Stimulated activated naive CD8-positive, alpha-beta T cell treated with anti-CD3 and anti-CD28 coated beads, Interleukin-15, Interleukin-2, amounts not matched to agents 100 ng/mL and 50 ng/mL, for 24 hours (primary cell): ENCODE results near the gene PHF2.
A peak's percentile ranks its signal among the peaks of the same experiment; 100 is the strongest.

Experiments used
- H3K27ac Mint-ChIP-seq: one replicate; pipeline ENCODE4 v1.8.0; 2021; ENCODE audit warnings: mild to moderate bottlenecking, mixed read lengths
- H3K27me3 Mint-ChIP-seq: one replicate; pipeline ENCODE4 v1.8.0; 2021; ENCODE audit warnings: mixed read lengths
- H3K36me3 Mint-ChIP-seq: one replicate; pipeline ENCODE4 v1.8.0; 2021; ENCODE audit warnings: low read depth, mixed read lengths
- H3K4me1 Mint-ChIP-seq: one replicate; pipeline ENCODE4 v1.8.0; 2021; ENCODE audit warnings: low read depth, mixed read lengths
- H3K4me3 Mint-ChIP-seq: one replicate; pipeline ENCODE4 v1.8.0; 2021; ENCODE audit warnings: mild to moderate bottlenecking, mixed read lengths
- H3K9me3 Mint-ChIP-seq: one replicate; pipeline ENCODE4 v1.8.0; 2021; ENCODE audit warnings: mixed read lengths

The PHF2 gene

DNA sequence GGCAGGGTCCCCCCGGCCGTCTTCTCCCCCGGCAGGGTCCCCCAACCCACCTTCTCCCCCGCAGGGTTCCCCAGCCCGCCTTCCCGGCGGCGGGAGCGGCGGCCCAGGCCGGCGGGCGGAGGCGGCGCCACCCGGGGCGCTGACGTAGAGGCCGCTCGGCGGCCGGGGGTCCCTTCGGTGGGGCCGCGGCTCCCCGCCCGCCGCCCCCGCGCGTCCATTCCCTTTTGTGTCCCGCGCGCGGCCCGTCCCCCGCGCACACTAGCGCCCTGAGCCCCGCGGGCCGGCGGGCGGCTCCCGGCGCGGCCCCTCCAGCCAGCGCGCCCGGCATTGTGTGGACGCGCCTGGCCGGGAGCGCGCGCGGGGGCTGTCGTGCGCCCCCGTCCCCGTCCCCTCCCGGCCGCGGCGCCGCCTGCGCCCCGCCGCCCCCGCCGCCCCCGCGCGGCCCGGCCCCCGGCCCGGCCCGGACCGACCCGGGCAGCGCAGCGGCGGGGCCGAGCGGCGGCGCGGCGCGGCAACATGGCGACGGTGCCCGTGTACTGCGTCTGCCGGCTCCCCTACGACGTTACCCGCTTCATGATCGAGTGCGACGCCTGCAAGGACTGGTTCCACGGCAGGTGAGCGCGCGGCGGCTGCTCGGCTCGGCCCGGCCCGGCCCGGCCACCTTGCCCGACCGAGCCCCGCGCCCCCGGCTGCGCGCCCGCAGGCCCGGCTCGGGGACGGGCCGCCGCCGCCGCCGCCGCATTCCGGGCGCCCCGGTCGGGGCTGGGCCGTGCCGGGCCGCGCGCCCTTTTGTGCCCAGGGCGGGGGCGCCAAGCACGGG lies at the start of gene PHF2:
Gene PHF2, plus strand, starts transcription at position 327 of the 820 bp plus-strand sequence. Its CDS starts 190 bp downstream, at position 517.
- H3K36me3 Mint-ChIP-seq: no peaks in the 10 kb centered on the region
- peak within 1 kb of the TSS; percentile 89 for H3K4me3 Mint-ChIP-seq
- H3K4me1 Mint-ChIP-seq: peaks cover 27% of the 10 kb centered on the region
- H3K9me3 Mint-ChIP-seq: no peaks in the 10 kb centered on the region
- no peaks in the 10 kb centered on the region for H3K27me3 Mint-ChIP-seq
- H3K27ac Mint-ChIP-seq: peak within 1 kb of the TSS; percentile 90

DNA sequence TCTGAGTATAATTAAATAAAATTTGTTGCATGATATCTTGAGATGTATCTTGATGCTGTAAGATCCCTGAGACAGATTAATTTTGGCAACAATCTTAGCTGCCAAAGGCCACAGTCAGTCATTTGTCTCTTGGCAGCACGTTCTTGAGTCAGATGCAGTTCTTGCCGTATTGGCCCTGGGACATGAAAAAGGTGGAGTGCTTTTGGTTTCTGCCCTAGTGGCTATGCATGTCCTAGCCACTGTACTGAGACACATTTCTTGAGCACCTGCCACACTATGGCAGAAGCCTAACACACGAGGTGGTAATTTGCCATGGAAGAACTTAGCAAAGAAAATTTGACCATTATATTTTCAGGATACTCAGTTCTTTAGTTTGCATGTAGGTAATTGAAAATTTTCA lies 45.0 kb upstream of the PHF2 start:
- H3K4me3 Mint-ChIP-seq: no peak overlapping the region
- H3K27me3 Mint-ChIP-seq: no peaks in the 10 kb centered on the region
- H3K27ac Mint-ChIP-seq: no peak overlapping the region
- peaks cover 91% of the 10 kb centered on the region for H3K36me3 Mint-ChIP-seq
- H3K9me3 Mint-ChIP-seq: no peaks in the 10 kb centered on the region
- no peaks in the 10 kb centered on the region for H3K4me1 Mint-ChIP-seq

DNA sequence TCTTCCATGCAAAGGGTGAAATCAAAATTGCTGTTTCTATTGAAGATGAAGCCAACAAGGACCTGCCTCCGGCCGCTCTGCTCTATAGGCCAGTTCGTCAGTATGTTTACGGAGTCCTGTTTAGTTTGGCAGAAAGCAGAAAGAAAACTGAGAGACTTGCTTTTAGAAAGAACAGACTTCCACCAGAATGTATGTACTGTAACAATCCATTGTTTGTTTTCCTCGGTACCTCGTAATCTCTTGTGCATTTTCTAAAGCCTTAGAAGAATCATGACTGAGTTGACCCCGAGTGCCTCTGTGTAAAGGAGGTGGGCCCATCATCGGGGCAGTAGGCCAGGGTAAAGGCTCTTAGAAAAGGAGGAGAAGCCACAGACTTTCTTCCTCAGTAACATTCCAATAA lies 44.2 kb upstream of the PHF2 start:
- no peak overlapping the region for H3K4me3 Mint-ChIP-seq
- no peaks in the 10 kb centered on the region for H3K27me3 Mint-ChIP-seq
- H3K9me3 Mint-ChIP-seq: no peaks in the 10 kb centered on the region
- H3K36me3 Mint-ChIP-seq: peaks cover 83% of the 10 kb centered on the region
- no peak overlapping the region for H3K27ac Mint-ChIP-seq
- no peaks in the 10 kb centered on the region for H3K4me1 Mint-ChIP-seq

DNA sequence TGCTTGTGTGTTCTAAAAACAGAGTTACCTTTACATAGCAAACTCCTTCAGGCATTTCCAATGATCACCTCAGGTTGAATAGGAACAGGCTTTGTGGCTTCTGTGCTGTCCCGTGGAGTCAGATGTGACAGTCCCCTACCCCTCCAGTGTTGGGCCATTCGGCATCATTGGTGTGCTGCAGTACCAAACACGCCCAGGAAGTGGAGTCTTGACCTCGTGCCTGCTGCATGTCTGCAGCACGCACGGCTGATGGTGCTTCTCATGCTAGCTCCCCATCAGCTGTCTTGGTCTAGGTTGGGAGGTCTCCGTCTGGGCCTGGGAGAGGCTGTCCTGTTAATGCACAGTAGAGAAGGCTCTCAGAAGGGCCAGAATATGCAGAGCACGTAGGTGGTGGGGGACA lies 42.5 kb upstream of the PHF2 start:
- Mint-ChIP-seq H3K4me1 (no peaks in the 10 kb centered on the region), H3K4me3 (no peak overlapping the region), H3K36me3 (peaks cover 78% of the 10 kb centered on the region), H3K27me3 (no peaks in the 10 kb centered on the region), H3K27ac (peak overlapping the region; percentile 22), H3K9me3 (no peaks in the 10 kb centered on the region)

DNA sequence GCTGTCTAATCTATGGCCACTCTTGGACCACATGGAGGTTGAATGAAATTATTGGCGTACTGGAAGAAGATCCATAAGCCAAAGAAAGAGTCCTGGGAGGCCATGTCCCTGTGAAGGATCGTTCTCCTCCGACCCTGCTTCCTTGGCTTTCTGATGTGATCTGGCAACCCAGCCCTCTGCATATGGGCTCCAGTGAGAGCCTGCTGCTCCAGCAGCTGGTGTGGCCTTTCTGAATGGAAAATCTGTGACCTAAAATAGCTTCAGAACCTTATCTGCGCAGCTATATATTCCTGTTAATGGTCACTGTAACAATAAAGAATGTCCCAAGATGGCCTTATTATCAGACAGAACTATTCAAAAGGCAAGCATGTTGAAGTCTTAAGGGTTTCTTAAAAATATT lies 40.2 kb upstream of the PHF2 start:
- no peaks in the 10 kb centered on the region for H3K9me3 Mint-ChIP-seq
- H3K4me3 Mint-ChIP-seq: no peak overlapping the region
- no peak overlapping the region for H3K27ac Mint-ChIP-seq
- peaks cover 68% of the 10 kb centered on the region for H3K36me3 Mint-ChIP-seq
- H3K4me1 Mint-ChIP-seq: no peaks in the 10 kb centered on the region
- H3K27me3 Mint-ChIP-seq: no peaks in the 10 kb centered on the region

DNA sequence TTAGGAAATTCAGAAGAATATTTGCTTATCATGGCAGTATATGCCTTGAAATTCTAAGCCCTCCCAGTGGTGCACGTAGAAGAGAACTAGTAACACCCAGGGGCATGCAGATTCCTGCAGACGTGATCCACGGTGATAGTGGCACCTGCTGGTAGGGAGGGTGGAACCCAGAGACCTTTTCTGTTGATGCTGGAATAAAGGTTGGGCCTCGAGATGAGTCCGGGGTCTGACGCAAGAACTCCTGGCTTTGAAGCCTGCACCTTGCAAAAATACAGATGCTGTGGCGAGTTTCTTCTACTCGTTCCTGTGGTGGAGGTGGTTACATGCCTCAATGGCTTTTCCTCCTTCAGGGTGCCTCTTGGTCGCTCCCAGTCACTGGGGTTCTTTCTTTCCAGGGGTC lies 39.5 kb upstream of the PHF2 start:
- H3K27me3 Mint-ChIP-seq: no peaks in the 10 kb centered on the region
- H3K9me3 Mint-ChIP-seq: no peaks in the 10 kb centered on the region
- no peak overlapping the region for H3K27ac Mint-ChIP-seq
- no peaks in the 10 kb centered on the region for H3K4me1 Mint-ChIP-seq
- H3K4me3 Mint-ChIP-seq: no peak overlapping the region
- H3K36me3 Mint-ChIP-seq: peaks cover 65% of the 10 kb centered on the region

DNA sequence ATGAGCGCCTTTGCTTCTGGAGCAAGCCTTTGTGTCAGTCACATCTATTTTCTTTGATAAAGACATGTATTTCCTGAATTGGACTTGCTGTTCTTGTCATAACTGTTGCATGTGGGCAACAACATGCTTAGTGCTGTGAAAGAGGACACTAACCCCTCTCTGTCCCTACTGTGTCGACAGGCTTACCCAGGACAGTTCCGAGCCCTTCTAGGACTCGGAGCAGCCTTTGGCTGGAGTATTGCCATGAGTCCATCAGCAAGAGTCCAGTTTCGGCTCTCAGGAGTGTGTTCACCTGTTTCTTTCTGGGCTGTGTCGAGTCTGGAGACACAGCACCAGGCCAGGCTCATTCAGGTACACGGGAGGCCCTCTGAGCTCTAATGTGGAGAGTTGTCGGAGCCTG lies 36.1 kb upstream of the PHF2 start:
- H3K4me3 Mint-ChIP-seq: no peak overlapping the region
- no peak overlapping the region for H3K27ac Mint-ChIP-seq
- H3K4me1 Mint-ChIP-seq: no peaks in the 10 kb centered on the region
- no peaks in the 10 kb centered on the region for H3K9me3 Mint-ChIP-seq
- H3K36me3 Mint-ChIP-seq: peaks cover 50% of the 10 kb centered on the region
- H3K27me3 Mint-ChIP-seq: no peaks in the 10 kb centered on the region

DNA sequence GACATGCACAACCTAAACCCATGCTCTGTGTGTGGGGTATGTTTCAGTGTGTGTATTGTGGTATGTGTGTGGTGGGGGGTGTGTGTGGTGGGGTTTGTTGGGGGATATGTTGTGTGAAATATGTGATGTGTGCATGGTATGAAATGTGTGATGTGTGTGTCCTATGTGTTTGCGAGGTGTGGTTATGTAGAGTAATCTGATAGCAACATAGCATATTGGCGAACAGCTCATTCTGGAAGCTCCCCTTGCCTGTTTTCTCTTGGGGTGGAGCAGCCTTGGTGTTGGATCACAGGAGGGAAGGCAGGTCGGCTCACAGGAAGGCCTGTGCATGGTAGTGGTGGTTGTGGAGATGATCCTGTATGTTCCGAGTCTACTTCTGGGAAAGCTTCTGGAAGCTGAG lies 35.4 kb upstream of the PHF2 start:
- no peak overlapping the region for H3K4me3 Mint-ChIP-seq
- no peaks in the 10 kb centered on the region for H3K27me3 Mint-ChIP-seq
- peaks cover 45% of the 10 kb centered on the region for H3K36me3 Mint-ChIP-seq
- no peaks in the 10 kb centered on the region for H3K9me3 Mint-ChIP-seq
- no peaks in the 10 kb centered on the region for H3K4me1 Mint-ChIP-seq
- no peak overlapping the region for H3K27ac Mint-ChIP-seq

DNA sequence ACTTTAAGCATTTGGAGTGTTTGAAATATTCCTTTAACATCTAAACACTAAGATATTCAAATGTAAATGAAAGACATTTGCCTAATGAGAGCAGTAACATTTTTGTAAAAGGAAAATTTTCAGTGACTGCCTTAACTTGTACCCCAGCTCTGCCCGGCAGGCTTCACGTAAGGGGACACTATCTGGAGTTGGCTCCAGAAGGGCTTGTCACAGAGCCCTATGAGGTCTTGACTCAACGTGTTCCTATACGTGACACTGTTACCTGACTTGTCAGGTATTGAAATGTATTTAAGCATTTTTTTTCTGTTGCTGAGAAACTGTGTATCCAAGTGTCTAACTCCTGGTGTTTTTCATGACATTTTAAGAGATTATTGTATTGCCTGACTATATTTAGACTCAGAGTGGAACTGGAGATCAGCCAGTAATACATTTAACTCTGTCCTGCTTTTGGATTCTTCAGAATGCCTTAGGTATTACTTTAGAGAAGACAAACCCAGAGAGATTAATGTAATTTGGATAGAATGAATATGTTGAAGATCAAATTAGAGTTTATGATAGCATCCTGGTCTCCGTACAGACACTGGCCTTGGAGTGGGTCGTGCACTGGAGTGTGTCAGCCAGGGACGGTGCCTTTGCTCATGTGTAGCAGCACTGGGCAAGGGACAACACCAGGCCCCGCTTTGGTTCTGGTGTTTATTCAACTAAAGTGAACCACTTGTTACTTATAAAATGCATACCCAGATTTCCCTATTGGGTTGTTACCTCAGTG lies 34.6 kb upstream of the PHF2 start:
- Mint-ChIP-seq H3K9me3 (no peaks in the 10 kb centered on the region), H3K36me3 (peaks cover 49% of the 10 kb centered on the region), H3K4me1 (no peaks in the 10 kb centered on the region), H3K27me3 (no peaks in the 10 kb centered on the region), H3K4me3 (no peak overlapping the region), H3K27ac (no peak overlapping the region)

DNA sequence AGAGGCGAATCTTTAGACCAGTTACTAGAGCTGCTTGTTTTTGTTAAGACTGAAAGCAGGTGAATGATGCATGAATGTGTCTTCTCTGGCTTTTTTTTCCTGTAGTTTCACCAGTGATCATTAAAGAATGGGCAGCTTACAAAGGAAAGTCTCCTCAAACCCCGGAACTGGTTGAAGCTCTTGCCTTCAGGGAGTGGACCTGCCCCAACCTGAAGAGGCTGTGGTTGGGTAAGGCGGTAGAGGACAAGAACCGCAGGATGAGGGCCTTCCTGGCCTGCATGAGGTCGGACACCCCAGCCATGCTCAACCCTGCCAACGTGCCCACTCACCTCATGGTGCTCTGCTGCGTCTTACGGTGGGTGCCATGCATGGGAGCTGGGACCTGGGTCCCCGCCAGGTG lies 33.3 kb upstream of the PHF2 start:
- Mint-ChIP-seq H3K36me3 (peaks cover 56% of the 10 kb centered on the region), H3K4me3 (no peak overlapping the region), H3K4me1 (no peaks in the 10 kb centered on the region), H3K27ac (no peak overlapping the region), H3K27me3 (no peaks in the 10 kb centered on the region), H3K9me3 (no peaks in the 10 kb centered on the region)

DNA sequence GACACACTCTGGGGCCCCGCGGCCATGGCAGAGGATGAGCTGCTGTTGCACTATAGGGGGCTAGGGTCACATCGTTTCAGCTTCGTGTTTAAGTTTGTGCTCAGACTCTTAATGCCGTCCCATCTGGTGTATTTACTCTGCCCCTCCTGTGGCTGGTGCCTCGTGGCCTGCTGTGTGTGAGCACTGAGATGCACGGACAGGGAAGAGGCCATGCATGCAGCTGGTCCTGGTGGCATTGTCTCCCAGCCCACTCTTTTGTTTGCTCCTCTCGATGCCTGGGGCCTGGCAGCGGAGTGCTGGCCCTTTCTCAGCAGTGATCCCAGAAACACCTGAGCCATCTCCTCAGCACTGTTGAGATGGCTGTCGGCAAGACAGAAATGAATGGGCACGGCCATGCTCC lies 30.0 kb upstream of the PHF2 start:
- Mint-ChIP-seq H3K4me1 (no peaks in the 10 kb centered on the region), H3K36me3 (peaks cover 62% of the 10 kb centered on the region), H3K27ac (no peak overlapping the region)

DNA sequence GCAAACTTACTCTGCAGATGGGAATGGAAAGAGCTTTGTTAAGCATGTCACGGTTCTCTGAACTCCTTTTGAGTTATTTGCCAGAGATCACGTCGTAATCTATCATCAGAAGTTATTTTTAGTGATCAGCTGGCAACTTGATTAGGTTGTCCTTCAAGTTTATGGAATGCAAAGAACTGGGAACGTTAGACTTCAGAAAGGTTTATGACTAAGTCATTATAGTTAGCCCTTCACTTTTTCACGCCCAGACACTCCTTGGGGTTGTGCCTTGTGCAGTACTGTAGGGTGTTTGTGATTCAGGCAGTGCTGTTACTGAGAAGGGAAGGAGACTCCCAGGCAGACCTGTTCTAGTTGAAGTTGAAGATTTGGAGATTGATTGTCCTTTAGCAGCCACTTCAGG lies 26.8 kb upstream of the PHF2 start:
- Mint-ChIP-seq H3K27me3 (no peaks in the 10 kb centered on the region), H3K36me3 (peaks cover 60% of the 10 kb centered on the region), H3K4me1 (no peaks in the 10 kb centered on the region), H3K4me3 (no peak overlapping the region), H3K9me3 (no peaks in the 10 kb centered on the region), H3K27ac (no peak overlapping the region)

More for the DNA sequence above, 30.0 kb upstream of the PHF2 start:
- Mint-ChIP-seq H3K27me3 (no peaks in the 10 kb centered on the region), H3K9me3 (no peaks in the 10 kb centered on the region), H3K4me3 (no peak overlapping the region)

DNA sequence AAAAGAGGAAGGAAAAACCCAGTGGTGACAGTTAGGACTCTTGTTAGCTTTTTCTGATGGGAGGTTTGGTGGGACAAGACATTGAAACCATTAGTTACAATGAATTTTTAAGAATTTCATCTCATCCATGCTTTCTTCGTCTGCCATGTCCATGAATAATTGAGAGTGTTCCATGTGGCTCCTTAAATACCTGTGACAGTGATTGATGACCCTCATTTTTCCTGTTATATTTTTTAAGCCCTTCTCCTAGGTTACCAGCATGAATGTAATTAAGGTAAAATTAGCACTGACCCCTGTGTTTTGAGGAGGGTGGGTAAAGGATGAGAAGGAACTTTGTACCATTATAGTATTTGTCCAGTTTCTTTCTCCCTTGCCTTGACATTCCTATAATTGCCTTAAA lies 23.5 kb upstream of the PHF2 start:
- Mint-ChIP-seq H3K9me3 (no peaks in the 10 kb centered on the region), H3K27ac (no peak overlapping the region), H3K27me3 (no peaks in the 10 kb centered on the region), H3K4me1 (no peaks in the 10 kb centered on the region), H3K4me3 (no peak overlapping the region), H3K36me3 (peaks cover 67% of the 10 kb centered on the region)

DNA sequence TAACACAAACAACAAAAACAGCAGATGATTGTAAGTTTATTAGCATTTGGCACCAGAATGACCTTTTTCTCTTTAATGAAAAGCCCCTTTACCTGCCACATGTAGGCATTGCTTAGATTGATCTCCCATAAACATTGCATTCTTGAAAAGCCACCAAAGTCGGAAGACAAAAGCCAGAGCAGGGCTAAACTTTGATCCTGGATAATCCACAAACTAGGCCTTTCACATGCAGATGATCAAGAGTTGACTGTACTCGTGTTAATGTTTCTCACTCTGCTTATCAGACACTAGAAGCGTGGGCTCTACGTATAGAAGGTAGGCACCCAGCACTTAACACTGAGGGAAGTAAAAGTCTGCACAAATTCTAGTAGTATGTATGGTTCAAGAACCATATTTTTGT lies 21.0 kb upstream of the PHF2 start:
- Mint-ChIP-seq H3K4me1 (no peaks in the 10 kb centered on the region), H3K4me3 (no peak overlapping the region), H3K27me3 (no peaks in the 10 kb centered on the region), H3K36me3 (peaks cover 71% of the 10 kb centered on the region), H3K9me3 (no peaks in the 10 kb centered on the region), H3K27ac (no peak overlapping the region)

DNA sequence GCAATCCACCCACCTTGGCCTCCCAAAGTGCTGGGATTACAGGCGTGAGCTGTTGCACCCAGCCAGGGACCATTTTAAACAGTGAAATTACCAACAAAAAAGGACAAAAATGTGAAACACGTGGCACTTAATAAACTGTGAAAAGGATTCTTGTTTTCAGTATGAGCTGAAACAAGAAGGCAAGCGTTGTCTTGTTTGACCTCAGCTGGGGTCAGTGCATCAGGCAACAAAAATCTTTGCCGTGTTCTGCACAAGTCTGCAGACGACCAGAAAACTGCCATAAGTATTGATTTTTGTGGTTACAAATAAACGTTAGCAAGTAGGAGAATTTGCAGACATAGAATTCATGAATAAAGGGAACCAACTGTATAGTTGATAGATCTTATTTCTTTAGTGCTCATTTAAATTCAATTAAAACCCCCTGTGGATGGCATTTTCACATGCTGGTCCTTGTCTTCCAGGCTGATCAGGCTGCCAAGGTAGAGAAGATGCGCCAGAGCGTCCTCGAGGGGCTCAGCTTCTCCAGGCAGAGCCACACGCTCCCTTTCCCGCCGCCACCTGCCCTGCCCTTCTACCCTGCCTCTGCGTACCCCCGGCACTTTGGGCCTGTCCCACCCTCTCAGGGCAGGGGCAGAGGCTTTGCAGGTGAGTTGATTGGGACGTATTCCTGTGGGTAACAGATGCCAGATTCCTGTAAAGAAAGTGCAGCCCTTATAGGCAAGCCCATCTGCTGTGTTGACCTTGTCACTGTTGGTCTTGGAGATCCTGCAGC lies 18.8 kb upstream of the PHF2 start:
- peaks cover 68% of the 10 kb centered on the region for H3K36me3 Mint-ChIP-seq
- H3K27ac Mint-ChIP-seq: no peak overlapping the region

More for the DNA sequence above, 18.8 kb upstream of the PHF2 start:
- H3K27me3 Mint-ChIP-seq: no peaks in the 10 kb centered on the region
- H3K9me3 Mint-ChIP-seq: no peaks in the 10 kb centered on the region
- no peak overlapping the region for H3K4me3 Mint-ChIP-seq
- no peaks in the 10 kb centered on the region for H3K4me1 Mint-ChIP-seq
